ENCODE measurements around the gene LDB3.

Gene LDB3

GRCh38 chr10:86769991-86770390 lies 101.7 kb downstream of the LDB3 start:
- DNase-seq = no peak

GRCh38 chr10:86770412-86770960 lies 102.2 kb downstream of the LDB3 start:
- DNase-seq = no peak

- no peak for DNase-seq
Observed at GRCh38 chr10:86773498-86773897, 105.2 kb downstream of the LDB3 start.

- no peak for DNase-seq
Observed at GRCh38 chr10:86775056-86775869, 107.0 kb downstream of the LDB3 start.

- DNase-seq = no peak
Observed at GRCh38 chr10:86775870-86776180, 107.5 kb downstream of the LDB3 start.

GRCh38 chr10:86779220-86780017 lies 111.1 kb downstream of the LDB3 start:
- no peak for DNase-seq

- DNase-seq = no peak
Observed at GRCh38 chr10:86782701-86783418, 114.5 kb downstream of the LDB3 start.

GRCh38 chr10:86785037-86785436 lies 116.7 kb downstream of the LDB3 start:
- no peak for DNase-seq

All from cortex of kidney (tissue), 1 donor.